Mesenchymal stem cell (in vitro differentiated cells and primary cell): ENCODE results near the gene OR4C15. TPM values are rescaled to one million over a fixed set of nuclear protein-coding genes. Genes with fewer than 3 reads are reported as not detected.

Experiments used
- DNase-seq: peaks from one replicate; pipeline ENCODE4 v3.0.0-alpha.2; 2013
- H2AFZ ChIP-seq: one replicate; pipeline ENCODE4 v1.6.1; 2013; ENCODE audit warnings: low read depth, mild to moderate bottlenecking, control low read depth, inconsistent platforms, low read length, moderate library complexity
- H2AK5ac ChIP-seq: 2 replicates; pipeline ENCODE4 v1.6.1; 2013; ENCODE audit warnings: low read length, moderate library complexity, mild to moderate bottlenecking, inconsistent platforms; ENCODE audit not compliant: severe bottlenecking
- H2BK120ac ChIP-seq: one replicate; pipeline ENCODE4 v1.6.1; 2013; ENCODE audit warnings: low read depth, mild to moderate bottlenecking, inconsistent platforms, low read length, moderate library complexity
- H2BK12ac ChIP-seq, 2 experiments: one replicate each; pipeline ENCODE4 v1.6.1; 2013; ENCODE audit warnings: inconsistent platforms in 2 of 2, low read length in 2 of 2, mild to moderate bottlenecking in 2 of 2, moderate library complexity in 2 of 2, control low read depth in 1 of 2
- H2BK15ac ChIP-seq: one replicate; pipeline ENCODE4 v1.6.1; 2013; ENCODE audit warnings: mild to moderate bottlenecking, low read depth, inconsistent platforms; ENCODE audit not compliant: poor library complexity, severe bottlenecking
- H2BK5ac ChIP-seq: 2 replicates; pipeline ENCODE4 v1.6.1; 2013; ENCODE audit warnings: low read depth, mild to moderate bottlenecking, low read length, control low read depth, inconsistent platforms; ENCODE audit not compliant: poor library complexity, severe bottlenecking
- H3K14ac ChIP-seq, 2 experiments: one replicate each; pipeline ENCODE4 v1.6.1; 2013; ENCODE audit warnings: inconsistent platforms in 2 of 2, low read length in 2 of 2, control low read depth in 1 of 2, mild to moderate bottlenecking in 1 of 2, moderate library complexity in 1 of 2
- H3K18ac ChIP-seq, 2 experiments: one replicate each; pipeline ENCODE4 v1.6.1; 2013; ENCODE audit warnings: inconsistent platforms in 2 of 2, low read length in 2 of 2, control low read depth in 1 of 2, low read depth in 1 of 2, mild to moderate bottlenecking in 1 of 2
- H3K23ac ChIP-seq, 2 experiments: one replicate each; pipeline ENCODE4 v1.6.1; 2013; ENCODE audit warnings: inconsistent platforms in 2 of 2, low read length in 2 of 2, mild to moderate bottlenecking in 2 of 2, moderate library complexity in 2 of 2, control low read depth in 1 of 2
- H3K27ac ChIP-seq: 2 replicates; pipeline ENCODE4 v1.5.1; 2013; ENCODE audit warnings: mild to moderate bottlenecking, moderate library complexity, low read length, control low read depth, inconsistent platforms; ENCODE audit not compliant: poor library complexity, severe bottlenecking
- H3K27me3 ChIP-seq, 2 experiments: 2 replicates each; pipeline versions ENCODE4 v1.6.1 to v1.7.0; 2013; ENCODE audit warnings: low read length in 2 of 2, mild to moderate bottlenecking in 2 of 2, moderate library complexity in 2 of 2, control low read depth in 1 of 2, inconsistent platforms in 1 of 2; ENCODE audit not compliant: control insufficient read depth in 1 of 2, insufficient read depth in 1 of 2
- H3K36me3 ChIP-seq, 2 experiments: 2 replicates each; pipeline versions ENCODE4 v1.6.1 to v1.7.0; 2013; ENCODE audit warnings: low read length in 2 of 2, control low read depth in 1 of 2, inconsistent platforms in 1 of 2, low read depth in 1 of 2, mild to moderate bottlenecking in 1 of 2; ENCODE audit not compliant: insufficient read depth in 2 of 2, control insufficient read depth in 1 of 2
- H3K4ac ChIP-seq, 2 experiments: one replicate each; pipeline ENCODE4 v1.6.1; 2013; ENCODE audit warnings: inconsistent platforms in 2 of 2, low read length in 2 of 2, mild to moderate bottlenecking in 2 of 2, moderate library complexity in 2 of 2, control low read depth in 1 of 2, low read depth in 1 of 2
- H3K4me1 ChIP-seq: 2 replicates; pipeline ENCODE4 v1.6.1; 2013; ENCODE audit warnings: low read depth, low read length, control low read depth; ENCODE audit not compliant: control insufficient read depth, insufficient read depth
- H3K4me2 ChIP-seq: 2 replicates; pipeline ENCODE4 v1.6.1; 2013; ENCODE audit warnings: low read length, mild to moderate bottlenecking, inconsistent platforms; ENCODE audit not compliant: poor library complexity, severe bottlenecking
- H3K4me3 ChIP-seq, 2 experiments: 2 replicates each; pipeline versions ENCODE4 v1.5.1 to v1.7.0; 2013; ENCODE audit warnings: low read length in 2 of 2, mild to moderate bottlenecking in 2 of 2, control low read depth in 1 of 2, low read depth in 1 of 2; ENCODE audit not compliant: insufficient read depth in 1 of 2
- H3K79me1 ChIP-seq: replicated peaks from 2 replicates; pipeline ENCODE4 v1.6.1; 2013; ENCODE audit warnings: mild to moderate bottlenecking, control low read depth, low read length, inconsistent platforms; ENCODE audit not compliant: poor library complexity, severe bottlenecking
- H3K9ac ChIP-seq: 2 replicates; pipeline ENCODE4 v1.7.0; 2013; ENCODE audit warnings: mild to moderate bottlenecking, low read length, moderate library complexity
- H3K9me3 ChIP-seq: 2 replicates; pipeline ENCODE4 v1.7.0; 2013; ENCODE audit warnings: mild to moderate bottlenecking, low read length; ENCODE audit not compliant: control insufficient read depth
- H4K8ac ChIP-seq: one replicate; pipeline ENCODE4 v1.6.1; 2013; ENCODE audit warnings: inconsistent platforms, mild to moderate bottlenecking, low read length, moderate library complexity
- H4K91ac ChIP-seq: one replicate; pipeline ENCODE4 v1.6.1; 2013; ENCODE audit warnings: mild to moderate bottlenecking, low read length, inconsistent platforms
- WGBS: methylation state at CpG from one replicate; pipeline ENCODE4 v1.1.7; 2013; ENCODE audit warnings: mixed read lengths; 5-methylcytosine and 5-hydroxymethylcytosine counted together
- polyA plus RNA-seq, 2 experiments: library from polyadenylated mRNA; stranded (reverse); fragments of 200-250 nt; gene quantifications; one replicate each; pipeline ENCODE4 v1.2.3, GENCODE V29; 2013

OR4C15 gene
- not detected for polyA plus RNA-seq (2013, experiment 1 of 2)
- polyA plus RNA-seq (2013, experiment 2 of 2) = not detected

DNA sequence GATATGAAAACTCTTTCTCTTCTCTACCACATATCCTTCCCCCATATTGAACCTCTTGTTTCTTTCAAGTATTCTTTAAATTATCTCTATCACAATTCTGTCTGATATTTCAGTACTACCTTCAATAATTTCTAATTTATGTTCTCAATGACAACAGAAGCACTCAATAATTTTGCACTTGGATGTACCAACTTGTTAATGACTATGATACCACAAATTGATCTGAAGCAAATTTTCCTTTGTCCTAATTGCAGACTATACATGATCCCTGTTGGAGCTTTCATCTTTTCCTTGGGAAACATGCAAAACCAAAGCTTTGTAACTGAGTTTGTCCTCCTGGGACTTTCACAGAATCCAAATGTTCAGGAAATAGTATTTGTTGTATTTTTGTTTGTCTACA, at the start of gene OR4C15:
Gene OR4C15 (plus strand): TSS at position 301 of the 400 bp plus-strand sequence. CDS start 0 bp downstream, at position 301.
- H4K91ac ChIP-seq = no peak within 1 kb of the TSS
- H3K36me3 ChIP-seq = no peaks in the 10 kb centered on the region
- H3K23ac ChIP-seq = no peak within 1 kb of the TSS
- no peak within 1 kb of the TSS for H3K4me3 ChIP-seq
- H3K9me3 ChIP-seq = peaks cover 22% of the 10 kb centered on the region
- H2BK12ac ChIP-seq = no peak within 1 kb of the TSS
- no peak within 1 kb of the TSS for H3K27ac ChIP-seq
- no peak within 1 kb of the TSS for H3K18ac ChIP-seq
- H2BK120ac ChIP-seq = no peak within 1 kb of the TSS
- no peaks in the 10 kb centered on the region for H3K79me1 ChIP-seq
- H2BK15ac ChIP-seq = no peak within 1 kb of the TSS
- H3K4me2 ChIP-seq = no peak within 1 kb of the TSS
- no peaks in the 10 kb centered on the region for H3K4me1 ChIP-seq
- no peak within 1 kb of the TSS for H4K8ac ChIP-seq
- no peak within 1 kb of the TSS for H2AFZ ChIP-seq
- H3K14ac ChIP-seq = no peak within 1 kb of the TSS
- no peak within 1 kb of the TSS for H2AK5ac ChIP-seq
- H3K9ac ChIP-seq = no peak within 1 kb of the TSS
- DNase-seq = no peak
- no peak within 1 kb of the TSS for H3K4ac ChIP-seq
- no peaks in the 10 kb centered on the region for H3K27me3 ChIP-seq
- no peak within 1 kb of the TSS for H2BK5ac ChIP-seq

DNA sequence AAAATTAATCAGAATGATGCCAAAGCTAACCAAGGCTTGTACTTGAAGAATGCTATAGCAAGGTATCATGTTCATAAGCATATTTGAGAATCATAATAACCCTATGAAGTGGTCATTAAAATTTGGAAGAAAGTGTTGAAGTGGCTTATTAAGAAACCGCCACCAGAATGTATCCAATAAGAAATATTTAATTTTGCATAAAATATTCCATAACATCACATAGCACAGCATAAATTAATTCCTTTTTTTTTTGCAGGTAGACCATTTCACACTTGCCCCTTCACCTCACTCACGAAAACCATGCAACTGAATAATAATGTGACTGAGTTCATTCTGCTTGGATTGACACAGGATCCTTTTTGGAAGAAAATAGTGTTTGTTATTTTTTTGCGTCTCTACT, 17.6 kb downstream of the OR4C15 start, which contains the start of gene OR4C16:
Gene OR4C16 (plus strand): TSS at position 301 of the 400 bp plus-strand sequence. CDS start 0 bp downstream, at position 301.
- Histone ChIP-seq H2BK12ac (no peak within 1 kb of the TSS), H3K79me1 (no peaks in the 10 kb centered on the region), H3K4me2 (no peak within 1 kb of the TSS), H2AFZ (no peak within 1 kb of the TSS), H4K8ac (no peak within 1 kb of the TSS), H2BK120ac (no peak within 1 kb of the TSS), H3K23ac (no peak within 1 kb of the TSS), H2BK15ac (no peak within 1 kb of the TSS), H3K18ac (no peak within 1 kb of the TSS), H3K36me3 (no peaks in the 10 kb centered on the region), H3K14ac (no peak within 1 kb of the TSS), H4K91ac (no peak within 1 kb of the TSS), H2AK5ac (no peak within 1 kb of the TSS), H3K4me3 (no peak within 1 kb of the TSS), H3K27me3 (no peaks in the 10 kb centered on the region), H3K4me1 (no peaks in the 10 kb centered on the region), H2BK5ac (no peak within 1 kb of the TSS), H3K9me3 (peaks cover 35% of the 10 kb centered on the region), H3K27ac (no peak within 1 kb of the TSS), H3K9ac (no peak within 1 kb of the TSS), H3K4ac (no peak within 1 kb of the TSS)
- WGBS = 100% methylated on average over 1 of the region's 3 CpGs
- no peak for DNase-seq

GRCh38 chr11:55572548-55572947, 18.3 kb downstream of the OR4C15 start:
- no peaks in the 10 kb centered on the region for H3K4me1 ChIP-seq
- H3K4me2 ChIP-seq = no peak overlapping the region
- H4K91ac ChIP-seq = no peak overlapping the region
- no peak overlapping the region for H2AK5ac ChIP-seq
- no peak overlapping the region for H2BK120ac ChIP-seq
- H3K23ac ChIP-seq = no peak overlapping the region
- H3K9ac ChIP-seq = no peak overlapping the region
- H3K14ac ChIP-seq = no peak overlapping the region
- no peak overlapping the region for H2AFZ ChIP-seq
- no peak overlapping the region for H2BK12ac ChIP-seq
- peaks cover 40% of the 10 kb centered on the region for H3K9me3 ChIP-seq
- H4K8ac ChIP-seq = no peak overlapping the region
- no peaks in the 10 kb centered on the region for H3K79me1 ChIP-seq
- H2BK5ac ChIP-seq = no peak overlapping the region
- no CpG with 5 or more reads among the region's 1 CpG for WGBS
- H3K36me3 ChIP-seq = no peaks in the 10 kb centered on the region
- H3K27me3 ChIP-seq = no peaks in the 10 kb centered on the region
- no peak overlapping the region for H3K18ac ChIP-seq
- H3K4me3 ChIP-seq = no peak overlapping the region
- H2BK15ac ChIP-seq = no peak overlapping the region
- no peak overlapping the region for H3K27ac ChIP-seq
- no peak overlapping the region for H3K4ac ChIP-seq
- no peak for DNase-seq
